A673 (cell line): ENCODE data around the gene APBB2. TPM values are rescaled to one million over a fixed set of nuclear protein-coding genes. Genes with fewer than 3 reads are reported as not detected.

Source experiments
- BruUV-seq: library from RNA; stranded (reverse); fragments of 400-500 nt; replicated peaks from 2 replicates; lab custom pipeline; 2021; lab: Mats Ljungman, UMichigan
- CTCF ChIA-PET: fragments of 300-600 bp; sonication (Branson Sonifier 250); formaldehyde crosslinking; loops from one replicate; lab custom pipeline; 2022; ENCODE audit warnings: antibody characterized with exemption; lab: Charles Lee
- POLR2A ChIA-PET: fragments of 300-600 bp; sonication (Branson Sonifier 250); formaldehyde crosslinking; loops from one replicate; lab custom pipeline; 2022; ENCODE audit warnings: antibody characterized with exemption; ENCODE audit not compliant: low non-redundant PET; lab: Charles Lee
- DNase-seq: peaks from one replicate; pipeline ENCODE4 v3.0.0-alpha.2; 2015; ENCODE audit warnings: low spot score
- H3K27ac ChIP-seq: fragments of 200-600 bp; sonication (generic); 2 replicates; pipeline ENCODE4 v1.5.1; 2016; ENCODE audit warnings: mixed run types, low read depth, mild to moderate bottlenecking, mixed read lengths, antibody characterized with exemption, low read length; ENCODE audit not compliant: poor library complexity, severe bottlenecking
- H3K27me3 ChIP-seq: fragments of 200-600 bp; sonication (generic); replicated peaks from 2 replicates; pipeline ENCODE4 v1.6.1; 2017; ENCODE audit warnings: mixed run types, low read depth, mild to moderate bottlenecking, mixed read lengths, antibody characterized with exemption, low read length; ENCODE audit not compliant: insufficient read depth, poor library complexity
- H3K36me3 ChIP-seq: fragments of 200-600 bp; sonication (generic); 2 replicates; pipeline ENCODE4 v1.6.1; 2016; ENCODE audit warnings: mixed run types, mild to moderate bottlenecking, mixed read lengths, antibody characterized with exemption, low read length; ENCODE audit not compliant: insufficient read depth, poor library complexity, severe bottlenecking
- H3K4me1 ChIP-seq: fragments of 200-600 bp; sonication (generic); 2 replicates; pipeline ENCODE4 v1.6.1; 2017; ENCODE audit warnings: mixed run types, mild to moderate bottlenecking, mixed read lengths, antibody characterized with exemption, low read length; ENCODE audit not compliant: insufficient read depth, poor library complexity, severe bottlenecking
- H3K4me3 ChIP-seq: fragments of 200-600 bp; sonication (generic); 2 replicates; pipeline ENCODE4 v1.5.1; 2016; ENCODE audit warnings: low read depth, mixed run types, mild to moderate bottlenecking, mixed read lengths, low read length; ENCODE audit not compliant: poor library complexity, severe bottlenecking
- H3K9me3 ChIP-seq: fragments of 200-600 bp; sonication (generic); 2 replicates; pipeline ENCODE4 v1.6.1; 2016; ENCODE audit warnings: mixed run types, low read depth, mild to moderate bottlenecking, mixed read lengths, antibody characterized with exemption, low read length; ENCODE audit not compliant: poor library complexity, severe bottlenecking
- EZH2 ChIP-seq: fragments of 200-600 bp; sonication (generic); IDR thresholded peaks from 2 replicates; pipeline ENCODE4 v1.6.1; 2017; ENCODE audit warnings: borderline replicate concordance, low read depth, mild to moderate bottlenecking, mixed read lengths, antibody characterized with exemption, low read length; ENCODE audit not compliant: poor library complexity, severe bottlenecking
- intact Hi-C: fragments of 100-400 bp; cut with micrococcal nuclease; formaldehyde crosslinking; loops from one replicate; pipeline ENCODE4 v1.10.0; 2022; ENCODE audit not compliant: unreplicated experiment
- total RNA-seq: library from RNA; stranded (reverse); gene quantifications from 2 replicates; pipeline ENCODE4 v1.2.3, GENCODE V29; 2021
- TF ChIP-seq, protein P1 (sequence below): fragments of 300-800, 200-600 bp; sonication (generic); conservative IDR thresholded peaks from 2 replicates; pipeline ENCODE4 v1.5.1; 2017; ENCODE audit warnings: low read depth, mild to moderate bottlenecking, antibody characterized with exemption, low read length, moderate library complexity, mixed read lengths

The APBB2 gene
- total RNA-seq, 1 experiment from 2014 or later = 10.3 TPM

DNA sequence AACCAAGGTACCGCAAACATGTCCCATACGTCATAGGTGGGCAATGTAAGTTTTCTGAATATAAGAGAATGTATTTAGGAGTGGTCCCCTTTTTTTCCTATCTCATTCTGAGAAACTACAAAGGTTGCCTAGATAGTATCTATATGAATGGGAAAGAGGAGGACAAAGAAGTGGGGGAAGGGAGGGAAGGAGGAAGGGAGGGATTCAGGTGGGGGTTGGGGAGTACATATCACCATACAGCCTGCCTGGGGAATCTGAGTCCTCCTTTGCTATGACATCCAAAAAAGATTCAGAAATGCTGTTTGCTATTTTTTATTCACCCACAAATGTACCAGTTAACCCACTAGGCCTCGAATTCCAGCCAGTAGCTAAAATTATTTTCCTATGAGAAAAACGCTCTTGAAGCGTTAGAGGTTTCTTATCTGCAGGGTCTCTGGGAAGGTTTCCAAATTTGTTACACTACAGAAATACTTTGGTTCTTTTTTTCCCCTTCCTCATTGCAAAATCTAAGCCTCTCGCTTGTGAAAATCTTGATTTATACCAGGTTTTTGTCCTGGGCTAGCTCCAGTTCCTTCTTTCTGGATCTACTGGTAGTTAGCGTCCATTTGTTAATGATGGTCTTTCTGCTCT, 251.7 kb downstream of the APBB2 start:
- Histone ChIP-seq H3K27me3 (no peaks in the 10 kb centered on the region), H3K4me3 (no peak overlapping the region), H3K27ac (no peak overlapping the region), H3K9me3 (no peaks in the 10 kb centered on the region), H3K36me3 (no peaks in the 10 kb centered on the region), H3K4me1 (no peaks in the 10 kb centered on the region)
- no peak for DNase-seq
- POLR2A ChIA-PET = no interaction called here
- TF ChIP-seq EZH2 = no peak
- TF ChIP-seq, protein P1, sequence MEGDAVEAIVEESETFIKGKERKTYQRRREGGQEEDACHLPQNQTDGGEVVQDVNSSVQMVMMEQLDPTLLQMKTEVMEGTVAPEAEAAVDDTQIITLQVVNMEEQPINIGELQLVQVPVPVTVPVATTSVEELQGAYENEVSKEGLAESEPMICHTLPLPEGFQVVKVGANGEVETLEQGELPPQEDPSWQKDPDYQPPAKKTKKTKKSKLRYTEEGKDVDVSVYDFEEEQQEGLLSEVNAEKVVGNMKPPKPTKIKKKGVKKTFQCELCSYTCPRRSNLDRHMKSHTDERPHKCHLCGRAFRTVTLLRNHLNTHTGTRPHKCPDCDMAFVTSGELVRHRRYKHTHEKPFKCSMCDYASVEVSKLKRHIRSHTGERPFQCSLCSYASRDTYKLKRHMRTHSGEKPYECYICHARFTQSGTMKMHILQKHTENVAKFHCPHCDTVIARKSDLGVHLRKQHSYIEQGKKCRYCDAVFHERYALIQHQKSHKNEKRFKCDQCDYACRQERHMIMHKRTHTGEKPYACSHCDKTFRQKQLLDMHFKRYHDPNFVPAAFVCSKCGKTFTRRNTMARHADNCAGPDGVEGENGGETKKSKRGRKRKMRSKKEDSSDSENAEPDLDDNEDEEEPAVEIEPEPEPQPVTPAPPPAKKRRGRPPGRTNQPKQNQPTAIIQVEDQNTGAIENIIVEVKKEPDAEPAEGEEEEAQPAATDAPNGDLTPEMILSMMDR = no peak
- intact Hi-C loops = no loop called here
- no TSS peak for BruUV-seq
- CTCF ChIA-PET = no interaction called here

DNA sequence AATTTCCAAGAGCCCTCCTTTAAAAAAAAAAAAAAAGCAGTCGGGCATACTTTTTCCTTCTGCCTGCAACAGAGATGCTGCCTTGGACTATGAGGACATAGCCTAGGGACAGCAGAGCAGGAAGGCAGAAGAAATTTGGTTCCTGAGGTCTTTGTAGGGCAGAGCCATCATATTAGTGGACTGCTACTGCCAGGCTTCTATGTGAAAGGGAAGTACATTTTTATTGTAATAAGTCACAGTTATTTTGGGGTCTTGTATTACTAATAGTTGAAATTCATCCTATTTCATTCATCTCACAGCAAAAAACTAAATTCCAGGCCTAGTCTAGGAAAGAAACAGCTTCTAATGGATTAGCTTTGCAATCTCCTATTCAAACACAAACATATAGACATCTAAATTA, 253.4 kb downstream of the APBB2 start:
- H3K4me3 ChIP-seq = no peak overlapping the region
- TF ChIP-seq, protein P1 = no peak
- TF ChIP-seq EZH2 = no peak
- H3K27ac ChIP-seq = no peak overlapping the region
- H3K4me1 ChIP-seq = no peaks in the 10 kb centered on the region
- H3K27me3 ChIP-seq = no peaks in the 10 kb centered on the region
- no peaks in the 10 kb centered on the region for H3K9me3 ChIP-seq
- POLR2A ChIA-PET = no interaction called here
- CTCF ChIA-PET = no interaction called here
- DNase-seq = no peak
- BruUV-seq = no TSS peak
- intact Hi-C loops = no loop called here
- no peaks in the 10 kb centered on the region for H3K36me3 ChIP-seq

DNA sequence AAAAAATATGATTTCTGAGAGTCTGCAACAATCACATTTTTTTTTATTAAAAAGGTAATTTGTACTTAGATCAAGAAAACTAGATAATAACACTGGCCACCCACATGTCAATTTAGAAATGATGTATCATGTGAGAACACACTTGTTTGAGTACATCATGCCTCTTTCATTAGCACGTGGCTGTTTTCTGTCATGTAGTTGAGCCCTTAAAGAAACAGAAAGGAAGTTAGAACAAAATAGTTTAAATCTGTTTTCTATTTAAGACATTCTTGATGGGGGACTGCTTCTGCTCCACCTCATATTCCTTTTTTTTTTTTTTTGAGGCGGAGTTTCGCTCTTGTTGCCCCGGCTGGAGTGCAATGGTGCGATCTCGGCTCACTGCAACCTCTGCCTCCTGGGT, 257.1 kb downstream of the APBB2 start:
- no TSS peak for BruUV-seq
- Histone ChIP-seq H3K27ac (no peak overlapping the region), H3K27me3 (no peaks in the 10 kb centered on the region), H3K36me3 (no peaks in the 10 kb centered on the region), H3K4me1 (no peaks in the 10 kb centered on the region), H3K4me3 (no peak overlapping the region), H3K9me3 (no peaks in the 10 kb centered on the region)
- no peak for TF ChIP-seq EZH2
- TF ChIP-seq, protein P1 = no peak
- intact Hi-C loops = no loop called here
- no peak for DNase-seq
- ChIA-PET CTCF (no interaction called here), POLR2A (no interaction called here)
